CD4-positive, alpha-beta T cell treated with Interleukin-6 at 100 ng/mL for 8 hours (primary cell): ENCODE data around the gene PSMD14.

Source experiments
- DNase-seq: peaks from one replicate; pipeline ENCODE4 v3.0.0-alpha.2; 2020; ENCODE audit warnings: mixed read lengths, low spot score

The PSMD14 gene

DNA sequence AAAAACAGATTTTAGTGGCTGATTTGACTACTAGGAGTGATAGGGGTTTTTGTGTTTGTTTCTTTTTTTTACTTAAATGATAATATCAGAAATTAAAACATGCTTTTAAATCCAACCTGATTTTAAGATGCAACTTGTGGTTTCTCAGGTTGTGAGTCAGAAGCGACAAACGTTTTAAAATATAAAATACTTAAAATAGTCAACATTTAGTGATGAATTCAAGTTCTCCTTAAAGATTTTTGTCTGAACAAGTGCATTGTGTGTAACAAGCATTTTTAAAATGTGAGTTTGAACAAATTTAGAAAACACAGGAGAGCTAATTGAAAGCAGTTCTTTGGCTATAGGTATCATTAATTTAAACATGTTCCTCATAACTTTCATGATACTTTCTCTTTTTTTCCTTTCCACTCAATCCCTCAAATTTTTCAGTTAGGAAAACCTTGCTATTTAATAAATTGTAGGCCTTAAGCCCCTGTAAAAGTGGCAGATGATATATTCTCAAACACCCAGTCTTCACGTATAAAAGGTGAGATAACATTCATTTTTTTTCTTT is 111.5 kb downstream of the PSMD14 start:
- no peak for DNase-seq

DNA sequence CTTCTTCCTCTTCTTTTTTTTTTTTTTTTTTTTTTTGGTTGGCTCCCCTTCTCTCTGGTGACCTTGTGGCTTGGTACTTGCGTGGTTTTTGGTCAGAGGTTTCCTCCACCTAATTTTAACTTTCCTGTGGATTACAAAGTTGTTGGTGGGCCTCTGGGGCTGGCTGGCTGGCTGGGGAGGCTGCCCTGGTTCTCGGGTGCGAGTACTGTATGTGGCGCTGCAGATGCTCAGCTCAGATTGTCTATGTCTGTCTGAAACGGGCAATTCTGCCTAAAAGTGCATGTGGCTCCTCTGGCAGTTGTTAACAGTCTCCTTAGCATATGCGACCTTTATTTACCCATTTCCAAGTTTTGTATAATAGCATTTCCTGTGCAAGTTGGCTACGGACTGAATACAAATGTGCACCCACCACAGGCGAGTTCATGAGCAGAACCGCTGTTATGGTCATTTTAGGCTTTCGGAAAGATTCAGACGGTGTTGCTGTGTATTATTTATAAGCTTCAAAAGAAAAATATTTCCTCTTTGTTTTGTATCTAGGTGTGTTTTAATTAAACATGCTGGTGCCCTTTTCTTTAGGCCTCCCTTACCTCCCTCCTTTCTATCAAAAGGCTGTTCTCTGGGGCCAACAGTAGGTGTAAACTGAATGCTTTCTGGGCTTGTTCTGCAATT is 112.3 kb downstream of the PSMD14 start:
- DNase-seq: no peak

DNA sequence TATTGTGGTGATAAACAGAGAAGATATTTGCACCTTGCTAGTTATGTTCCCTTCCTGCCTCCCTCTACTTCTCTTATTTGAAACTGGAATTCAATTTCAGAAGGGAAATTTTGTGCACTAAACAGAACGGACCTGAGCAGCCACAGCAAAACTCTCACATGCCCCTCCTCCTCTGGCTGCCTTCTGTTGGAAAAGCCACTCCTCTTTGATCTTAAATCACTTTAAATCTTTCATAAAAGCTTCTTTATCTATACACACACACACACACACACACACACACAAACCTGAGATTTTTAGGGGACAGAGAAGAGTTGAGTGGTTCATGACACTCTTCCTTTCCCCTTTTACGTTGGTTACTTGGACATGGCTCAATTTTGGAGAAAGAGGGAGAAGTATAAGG is 113.5 kb downstream of the PSMD14 start:
- DNase-seq: no peak

DNA sequence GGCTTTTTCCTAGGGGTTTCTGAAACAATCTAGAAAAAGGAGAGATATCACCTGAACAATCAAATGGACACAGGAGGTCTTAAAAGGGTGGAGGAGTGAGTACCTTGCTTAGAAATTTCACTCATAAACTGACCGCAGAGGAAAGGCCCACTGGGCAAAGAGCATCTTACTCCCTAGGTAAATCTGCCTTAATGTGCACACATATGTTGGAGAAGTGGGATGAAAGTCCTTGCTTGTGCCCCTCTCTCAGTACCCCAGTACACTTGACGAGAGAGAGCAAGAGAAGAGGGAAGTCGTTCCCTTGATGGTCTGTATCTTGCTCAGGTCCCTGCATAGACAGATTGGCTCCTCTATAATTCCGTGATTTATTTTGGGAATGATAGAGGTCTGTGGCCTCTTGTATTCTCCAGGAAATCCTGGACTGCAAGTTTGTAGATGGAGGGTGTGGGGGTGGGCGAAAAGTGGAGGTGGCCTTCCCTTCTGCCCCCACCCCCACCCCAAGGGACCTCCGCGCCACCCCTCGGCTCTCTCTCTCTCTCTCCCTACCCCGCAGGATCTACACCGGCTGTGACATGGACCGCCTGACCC is 114.7 kb downstream of the PSMD14 start:
- DNase-seq: no peak

DNA sequence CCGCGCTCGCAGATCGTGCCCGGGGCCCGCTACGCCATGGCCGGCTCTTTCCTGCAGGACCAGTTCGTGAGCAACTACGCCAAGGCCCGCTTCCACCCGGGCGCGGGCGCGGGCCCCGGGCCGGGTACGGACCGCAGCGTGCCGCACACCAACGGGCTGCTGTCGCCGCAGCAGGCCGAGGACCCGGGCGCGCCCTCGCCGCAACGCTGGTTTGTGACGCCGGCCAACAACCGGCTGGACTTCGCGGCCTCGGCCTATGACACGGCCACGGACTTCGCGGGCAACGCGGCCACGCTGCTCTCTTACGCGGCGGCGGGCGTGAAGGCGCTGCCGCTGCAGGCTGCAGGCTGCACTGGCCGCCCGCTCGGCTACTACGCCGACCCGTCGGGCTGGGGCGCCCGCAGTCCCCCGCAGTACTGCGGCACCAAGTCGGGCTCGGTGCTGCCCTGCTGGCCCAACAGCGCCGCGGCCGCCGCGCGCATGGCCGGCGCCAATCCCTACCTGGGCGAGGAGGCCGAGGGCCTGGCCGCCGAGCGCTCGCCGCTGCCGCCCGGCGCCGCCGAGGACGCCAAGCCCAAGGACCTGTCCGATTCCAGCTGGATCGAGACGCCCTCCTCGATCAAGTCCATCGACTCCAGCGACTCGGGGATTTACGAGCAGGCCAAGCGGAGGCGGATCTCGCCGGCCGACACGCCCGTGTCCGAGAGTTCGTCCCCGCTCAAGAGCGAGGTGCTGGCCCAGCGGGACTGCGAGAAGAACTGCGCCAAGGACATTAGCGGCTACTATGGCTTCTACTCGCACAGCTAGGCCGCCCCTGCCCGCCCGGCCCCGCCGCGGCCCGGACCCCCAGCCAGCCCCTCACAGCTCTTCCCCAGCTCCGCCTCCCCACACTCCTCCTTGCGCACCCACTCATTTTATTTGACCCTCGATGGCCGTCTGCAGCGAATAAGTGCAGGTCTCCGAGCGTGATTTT is 115.5 kb downstream of the PSMD14 start:
- DNase-seq: no peak

DNA sequence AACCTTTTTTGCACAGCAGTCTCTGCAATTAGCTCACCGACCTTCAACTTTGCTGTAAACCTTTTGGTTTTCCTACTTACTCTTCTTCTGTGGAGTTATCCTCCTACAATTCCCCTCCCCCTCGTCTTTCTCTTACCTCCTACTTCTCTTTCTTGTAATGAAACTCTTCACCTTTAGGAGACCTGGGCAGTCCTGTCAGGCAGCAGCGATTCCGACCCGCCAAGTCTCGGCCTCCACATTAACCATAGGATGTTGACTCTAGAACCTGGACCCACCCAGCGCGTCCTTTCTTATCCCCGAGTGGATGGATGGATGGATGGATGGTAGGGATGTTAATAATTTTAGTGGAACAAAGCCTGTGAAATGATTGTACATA is 116.2 kb downstream of the PSMD14 start:
- no peak for DNase-seq

DNA sequence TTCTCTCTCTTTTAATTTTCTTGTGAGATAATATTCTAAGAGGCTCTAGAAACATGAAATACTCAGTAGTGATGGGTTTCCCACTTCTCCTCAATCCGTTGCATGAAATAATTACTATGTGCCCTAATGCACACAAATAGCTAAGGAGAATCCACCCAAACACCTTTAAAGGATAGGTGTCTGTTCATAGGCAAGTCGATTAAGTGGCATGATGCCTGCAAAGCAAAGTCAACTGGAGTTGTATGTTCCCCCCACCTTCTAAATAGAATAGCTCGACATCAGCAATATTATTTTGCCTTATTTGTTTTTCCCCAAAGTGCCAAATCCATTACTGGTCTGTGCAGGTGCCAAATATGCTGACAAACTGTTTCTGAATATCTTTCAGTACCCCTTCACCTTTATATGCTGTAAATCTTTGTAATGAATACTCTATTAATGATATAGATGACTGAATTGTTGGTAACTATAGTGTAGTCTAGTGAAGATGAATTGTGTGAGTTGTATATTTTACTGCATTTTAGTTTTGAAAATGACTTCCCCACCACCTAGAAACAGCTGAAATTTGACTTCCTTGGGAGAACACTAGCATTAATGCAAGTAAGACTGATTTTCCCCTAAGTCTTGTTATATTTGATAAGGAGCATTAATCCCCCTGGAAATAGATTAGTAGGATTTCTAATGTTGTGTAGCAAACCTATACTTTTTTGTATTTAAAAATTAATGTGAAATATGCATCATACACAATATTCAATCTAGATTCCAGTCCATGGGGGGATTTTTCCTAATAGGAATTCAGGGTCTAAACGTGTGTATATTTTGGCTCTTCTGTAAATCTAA is 116.9 kb downstream of the PSMD14 start:
- no peak for DNase-seq

DNA sequence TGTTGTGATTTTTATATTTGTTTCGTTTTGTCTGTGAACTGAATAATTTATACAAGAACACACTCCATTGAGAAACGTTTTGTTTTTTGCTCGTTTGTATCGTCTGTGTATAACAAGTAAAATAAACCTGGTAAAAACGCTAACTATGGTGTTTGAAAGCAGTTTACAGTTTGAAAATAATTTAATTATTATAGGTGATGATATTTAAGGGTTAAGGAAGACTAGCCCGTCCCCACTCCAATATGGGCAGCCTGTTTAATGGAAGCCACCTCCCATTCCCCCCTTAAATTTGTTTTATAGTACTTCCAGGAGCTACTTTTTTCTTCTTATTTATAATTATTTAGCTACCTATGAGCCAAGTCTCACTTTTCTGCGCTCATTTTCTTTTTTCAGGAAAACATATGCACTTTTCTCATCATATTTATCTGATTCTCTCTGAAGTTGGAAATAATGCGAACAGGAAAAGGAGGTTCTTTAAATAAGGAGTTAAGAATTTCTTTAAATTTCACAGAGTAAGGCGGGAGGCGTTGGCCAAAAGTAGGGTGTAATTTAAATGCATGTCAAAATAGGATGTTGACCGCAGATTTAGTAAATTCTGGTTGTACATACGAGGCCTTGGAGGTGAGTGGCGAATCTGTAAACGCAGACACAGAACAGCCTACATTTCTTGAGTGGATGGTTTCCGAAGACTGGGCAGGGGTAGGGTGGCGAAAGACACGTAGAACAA is 117.7 kb downstream of the PSMD14 start:
- no peak for DNase-seq

DNA sequence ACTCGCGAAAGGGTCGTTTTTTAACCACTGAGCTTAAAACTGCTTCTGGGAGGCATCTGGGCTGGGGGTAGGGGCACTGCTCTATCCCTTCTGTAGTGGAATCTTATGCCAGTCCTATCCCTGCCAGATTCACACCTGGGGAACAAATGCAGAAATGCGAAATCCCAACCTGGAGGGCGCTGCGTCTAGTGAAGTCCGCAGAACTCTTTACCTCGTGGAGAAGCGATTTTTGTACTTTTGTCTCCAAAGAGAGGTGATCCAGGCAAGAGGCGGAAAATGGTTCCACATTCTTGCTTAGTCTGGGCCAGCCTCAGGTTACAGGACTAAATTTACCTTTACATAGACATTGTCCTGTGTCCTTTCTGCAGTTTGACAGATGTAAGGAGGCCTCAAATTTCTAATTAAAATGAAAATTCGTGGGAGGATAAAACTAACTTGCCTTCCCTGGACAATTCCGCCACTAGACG is 118.3 kb downstream of the PSMD14 start:
- DNase-seq: no peak

DNA sequence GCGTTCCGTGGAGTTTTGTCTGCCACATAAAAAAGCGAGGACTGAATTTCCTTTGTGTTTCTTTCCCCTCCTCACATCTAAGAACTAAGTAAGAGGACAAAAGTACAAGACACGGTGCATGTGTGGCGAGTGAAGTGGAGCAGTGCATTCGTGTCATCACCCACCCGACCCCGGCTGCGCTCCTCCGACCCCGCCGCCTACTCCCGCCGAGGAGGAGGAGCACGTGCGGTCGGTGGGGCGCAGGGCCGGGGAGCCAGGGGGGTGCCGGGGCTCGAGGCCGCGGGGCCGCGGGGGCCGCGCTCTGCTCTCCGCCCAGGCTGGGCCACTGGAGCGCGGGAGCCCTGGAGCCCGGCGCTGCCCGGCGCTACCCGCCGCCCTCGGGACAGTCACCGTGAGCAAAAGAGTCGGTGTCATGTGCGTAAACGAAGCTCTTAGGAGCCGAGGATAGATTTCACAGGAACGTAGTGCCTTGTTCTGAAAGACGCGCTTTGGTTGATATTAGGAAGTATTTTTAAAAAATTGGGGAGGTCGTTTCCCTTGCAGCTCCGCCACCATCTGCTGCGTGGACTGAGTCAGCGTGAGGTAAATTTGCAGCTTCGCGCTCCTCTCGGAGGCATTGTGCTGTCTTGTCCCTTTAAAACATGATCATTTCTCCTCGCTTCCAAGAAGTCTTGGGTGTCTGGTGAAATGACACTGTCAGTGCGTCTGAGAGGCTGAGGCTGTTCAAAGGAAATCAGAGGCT is 118.9 kb downstream of the PSMD14 start:
- DNase-seq: no peak

DNA sequence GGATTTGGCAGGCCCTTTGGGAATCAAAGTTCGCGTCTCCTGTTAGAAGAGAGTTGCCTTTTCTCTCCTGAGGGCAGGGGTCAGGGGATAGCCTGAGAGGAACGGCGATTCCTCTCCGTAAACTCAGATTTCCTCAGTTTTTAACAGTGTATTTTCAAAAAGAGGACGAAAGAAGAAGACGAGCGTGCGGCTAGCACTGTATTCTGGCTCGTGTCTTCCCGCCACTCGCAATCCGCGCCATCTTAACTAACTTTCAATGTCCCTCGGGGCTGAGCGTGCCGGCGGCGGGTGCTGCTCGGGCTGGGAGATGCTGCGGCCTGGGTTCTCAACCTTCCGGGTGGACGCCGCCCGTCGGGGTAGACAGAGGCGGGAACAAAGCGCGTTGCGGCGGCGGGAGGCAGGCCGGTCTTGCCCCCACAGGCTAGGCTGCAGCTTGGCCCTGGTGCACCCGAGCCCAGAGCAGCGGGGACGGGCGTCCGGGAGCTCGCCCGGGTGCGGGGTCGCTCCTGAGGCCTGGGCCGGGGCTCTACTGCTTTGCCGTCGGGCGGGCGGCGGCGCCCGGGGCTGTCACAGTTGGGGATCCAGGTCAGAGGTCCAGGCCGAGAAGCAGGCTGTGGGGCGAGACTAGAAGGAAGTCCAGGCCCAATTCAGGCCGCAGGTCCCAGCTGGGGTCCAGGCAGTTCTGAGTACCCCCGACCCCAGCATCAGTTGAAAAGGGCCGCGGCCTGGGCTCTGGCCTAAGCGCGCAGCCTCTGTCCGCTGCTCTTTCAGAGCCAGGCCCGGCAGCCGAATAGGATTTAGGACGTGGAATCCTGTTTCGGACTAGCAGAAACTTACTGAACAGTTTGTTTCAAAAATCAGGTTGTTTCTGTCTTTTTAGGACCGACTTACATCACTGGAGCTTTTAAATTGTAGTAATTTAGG is 119.7 kb downstream of the PSMD14 start:
- DNase-seq: no peak

DNA sequence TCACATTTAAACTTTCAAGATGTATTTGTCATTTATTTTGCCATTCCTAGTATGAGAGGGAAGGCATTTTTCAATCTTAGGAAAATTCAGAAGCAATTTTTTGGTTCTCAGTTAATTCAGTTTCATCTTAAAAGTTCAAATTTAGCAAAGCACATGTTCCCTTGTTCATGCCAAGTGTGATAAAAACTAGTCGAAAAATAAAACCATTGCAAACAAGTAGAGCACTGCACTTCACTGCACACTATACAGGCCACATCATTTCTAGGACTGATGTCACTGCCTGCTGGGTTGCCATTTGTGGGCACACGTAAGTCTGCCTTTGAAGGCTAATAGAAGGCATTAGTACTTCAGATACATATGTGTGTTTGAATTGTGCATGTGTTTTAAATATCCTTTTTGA is 122.2 kb downstream of the PSMD14 start:
- no peak for DNase-seq

DNA sequence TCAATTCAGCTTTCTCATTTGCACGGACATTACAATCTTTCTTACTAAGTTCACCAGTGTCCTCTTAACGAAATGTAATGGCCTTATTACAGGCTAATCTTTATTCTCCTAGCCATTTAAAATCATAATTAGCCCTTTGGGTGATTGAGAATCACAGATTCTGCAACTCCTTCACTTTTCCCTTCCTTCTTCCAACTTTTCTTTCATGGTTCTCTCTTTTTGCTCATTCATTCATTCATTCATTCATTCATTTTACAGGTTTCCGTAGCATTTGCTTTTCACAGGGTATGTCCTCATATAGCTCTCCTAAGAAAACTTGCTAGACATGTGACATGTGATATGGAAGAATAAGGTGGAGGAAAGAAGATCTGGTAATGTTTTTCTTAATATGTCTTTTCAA is 123.9 kb downstream of the PSMD14 start:
- no peak for DNase-seq

DNA sequence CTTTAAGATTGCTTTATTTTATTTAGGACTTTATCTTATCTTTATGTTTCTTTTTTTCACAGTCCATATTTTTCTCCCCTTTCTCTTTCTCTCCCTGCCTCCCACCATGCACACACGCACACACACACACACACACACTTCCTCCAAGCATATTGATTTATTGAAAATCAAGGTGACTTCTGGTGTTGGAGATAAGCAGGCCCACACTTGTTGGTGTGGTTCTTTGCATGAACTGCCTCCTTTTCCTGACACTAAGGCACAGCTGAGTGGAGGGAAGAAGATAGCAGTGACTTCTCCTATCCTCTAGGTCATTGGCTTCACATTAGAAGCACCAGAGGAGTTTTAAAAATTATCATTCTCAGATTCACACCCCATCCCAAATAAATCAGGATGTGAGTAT is 125.9 kb downstream of the PSMD14 start:
- no peak for DNase-seq

DNA sequence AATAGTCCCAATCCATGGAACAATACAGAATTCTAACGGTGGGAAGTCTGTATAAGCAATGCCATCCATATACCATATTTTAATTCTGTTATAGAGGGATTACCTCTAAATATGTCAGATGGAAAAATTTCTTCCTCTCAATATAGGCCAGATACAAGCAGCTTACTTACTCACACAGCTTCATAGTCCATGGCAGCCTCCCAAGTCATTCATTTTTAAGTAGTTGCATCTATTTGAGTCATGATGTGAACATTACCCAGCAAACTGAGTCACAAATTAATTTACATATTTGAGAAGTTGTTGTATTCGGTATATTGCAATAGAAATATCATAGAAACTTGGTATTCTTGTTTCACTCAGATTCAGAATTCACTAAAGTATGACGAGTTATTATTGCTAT is 128.2 kb downstream of the PSMD14 start:
- no peak for DNase-seq

DNA sequence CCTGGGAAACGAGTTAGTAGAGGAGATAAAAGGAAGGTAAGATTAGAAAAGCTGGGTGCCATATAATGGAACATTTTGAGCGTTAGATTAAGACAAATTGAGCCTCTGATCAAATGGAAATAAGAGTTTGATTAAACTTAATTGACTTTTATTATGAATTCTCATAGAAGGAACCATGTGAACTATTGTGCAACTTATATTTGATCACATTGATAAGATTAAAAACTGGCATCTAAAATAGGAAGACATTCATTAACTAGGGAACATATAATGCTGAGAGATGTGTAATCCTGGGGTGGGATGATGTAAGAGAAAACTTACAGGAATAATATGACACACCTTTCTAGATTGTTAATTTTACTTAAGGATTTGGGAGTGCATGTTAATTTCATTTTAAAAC is 130.4 kb downstream of the PSMD14 start:
- no peak for DNase-seq

DNA sequence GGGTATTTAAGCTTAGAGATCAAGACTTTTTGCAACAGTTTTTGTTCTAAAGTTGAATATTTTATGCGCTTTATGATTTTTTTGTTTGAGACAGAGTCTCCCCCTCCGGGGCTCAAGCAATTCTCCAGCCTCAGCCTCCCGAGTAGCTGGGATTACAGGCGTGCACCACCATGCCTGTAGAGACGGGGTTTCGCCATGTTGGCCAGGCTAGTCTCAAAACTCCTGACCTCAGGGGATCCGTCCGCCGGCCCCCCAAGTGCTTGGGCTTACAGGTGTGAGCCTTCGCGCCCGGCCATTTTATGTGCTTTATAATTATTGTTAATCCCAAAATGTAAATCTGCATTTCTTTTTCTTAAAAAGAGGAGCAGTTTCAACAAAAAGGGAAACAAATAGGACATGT is 136.9 kb downstream of the PSMD14 start:
- no peak for DNase-seq

DNA sequence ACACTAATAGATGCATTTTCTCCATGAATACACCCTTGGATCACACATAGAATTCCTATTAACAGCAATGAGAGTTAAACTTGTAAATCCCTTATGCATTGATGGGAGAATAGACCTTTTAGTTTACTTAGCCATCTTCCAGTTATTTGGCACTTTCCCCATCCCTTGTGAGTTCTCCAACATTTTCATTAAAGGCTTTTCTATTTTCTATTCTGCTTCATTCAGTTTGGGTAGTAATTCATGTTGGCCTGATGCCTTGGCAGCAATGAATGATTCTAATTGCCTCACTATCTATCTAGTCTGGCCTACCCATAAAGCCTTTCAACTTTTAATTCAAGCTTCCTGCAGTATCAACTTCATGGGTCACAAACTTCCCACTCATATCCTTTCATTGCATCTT is 140.2 kb downstream of the PSMD14 start:
- DNase-seq: no peak
